ENCODE results near the gene FGF22. TPM values are rescaled to one million over a fixed set of nuclear protein-coding genes. Genes with fewer than 3 reads are reported as not detected.

Gene FGF22
- total and polyA plus RNA-seq, 2 of the 13 experiments (the other 11 are each of a cell fraction or from before 2014, with no cell fraction given), result 0.24 TPM; not detected in 1

DNA sequence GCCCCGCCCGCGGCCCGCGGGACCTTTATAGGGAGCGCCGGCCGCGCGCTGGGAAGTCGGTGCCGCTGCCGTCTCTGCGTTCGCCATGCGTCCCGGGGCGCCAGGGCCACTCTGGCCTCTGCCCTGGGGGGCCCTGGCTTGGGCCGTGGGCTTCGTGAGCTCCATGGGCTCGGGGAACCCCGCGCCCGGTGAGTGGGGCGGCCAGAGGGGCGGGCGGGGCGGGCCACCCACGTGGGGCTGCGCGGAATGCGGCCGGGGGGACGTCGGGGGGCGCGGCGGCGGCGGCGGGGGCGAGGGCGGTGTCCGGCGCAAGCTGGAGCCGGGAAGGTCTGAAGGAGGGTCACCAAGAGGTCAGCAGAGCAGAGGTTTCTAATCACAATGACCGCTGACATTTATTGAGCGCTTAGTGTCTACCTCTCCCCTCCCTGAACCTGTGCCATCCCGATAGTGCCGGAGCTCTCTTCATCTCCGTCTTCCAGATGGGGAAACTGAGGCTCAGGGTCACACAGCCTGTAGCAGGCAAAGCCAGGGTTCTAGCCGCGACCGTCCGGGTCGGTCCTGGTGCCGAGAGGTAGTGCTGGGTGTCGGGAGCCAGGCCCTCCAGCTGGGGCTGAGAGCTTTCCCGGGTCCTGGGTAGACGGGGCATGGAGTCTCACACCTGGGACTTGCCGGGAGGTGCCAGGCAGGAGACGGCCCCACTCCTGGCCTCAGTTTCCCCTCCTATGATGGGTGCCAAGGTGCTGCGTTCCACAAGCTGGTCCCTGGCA is 36.8 kb downstream of the FGF22 start, which contains the start of gene FSTL3 (continued):
- peak; percentile 98 for TF ChIP-seq ZKSCAN8 (CRISPR knock-in tag; IDR thresholded peaks at IDR 0.05; ENCODE audit: borderline replicate concordance)
- TF ChIP-seq, protein P1, sequence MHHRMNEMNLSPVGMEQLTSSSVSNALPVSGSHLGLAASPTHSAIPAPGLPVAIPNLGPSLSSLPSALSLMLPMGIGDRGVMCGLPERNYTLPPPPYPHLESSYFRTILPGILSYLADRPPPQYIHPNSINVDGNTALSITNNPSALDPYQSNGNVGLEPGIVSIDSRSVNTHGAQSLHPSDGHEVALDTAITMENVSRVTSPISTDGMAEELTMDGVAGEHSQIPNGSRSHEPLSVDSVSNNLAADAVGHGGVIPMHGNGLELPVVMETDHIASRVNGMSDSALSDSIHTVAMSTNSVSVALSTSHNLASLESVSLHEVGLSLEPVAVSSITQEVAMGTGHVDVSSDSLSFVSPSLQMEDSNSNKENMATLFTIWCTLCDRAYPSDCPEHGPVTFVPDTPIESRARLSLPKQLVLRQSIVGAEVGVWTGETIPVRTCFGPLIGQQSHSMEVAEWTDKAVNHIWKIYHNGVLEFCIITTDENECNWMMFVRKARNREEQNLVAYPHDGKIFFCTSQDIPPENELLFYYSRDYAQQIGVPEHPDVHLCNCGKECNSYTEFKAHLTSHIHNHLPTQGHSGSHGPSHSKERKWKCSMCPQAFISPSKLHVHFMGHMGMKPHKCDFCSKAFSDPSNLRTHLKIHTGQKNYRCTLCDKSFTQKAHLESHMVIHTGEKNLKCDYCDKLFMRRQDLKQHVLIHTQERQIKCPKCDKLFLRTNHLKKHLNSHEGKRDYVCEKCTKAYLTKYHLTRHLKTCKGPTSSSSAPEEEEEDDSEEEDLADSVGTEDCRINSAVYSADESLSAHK (CRISPR knock-in tag; IDR thresholded peaks at IDR 0.05; ENCODE audit: borderline replicate concordance), result no peak
- TF ChIP-seq, protein P2, sequence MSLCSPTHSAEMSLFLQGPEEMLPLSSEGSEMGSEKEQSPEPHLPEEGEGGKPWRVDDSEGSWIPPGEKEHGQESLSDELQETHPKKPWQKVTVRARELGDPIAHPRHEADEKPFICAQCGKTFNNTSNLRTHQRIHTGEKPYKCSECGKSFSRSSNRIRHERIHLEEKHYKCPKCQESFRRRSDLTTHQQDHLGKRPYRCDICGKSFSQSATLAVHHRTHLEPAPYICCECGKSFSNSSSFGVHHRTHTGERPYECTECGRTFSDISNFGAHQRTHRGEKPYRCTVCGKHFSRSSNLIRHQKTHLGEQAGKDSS (CRISPR knock-in tag; IDR thresholded peaks at IDR 0.05; ENCODE audit: borderline replicate concordance, low read depth), result 0 out of 2 replicates have a peak, but pooled peaks have one; percentile 22
- TF ChIP-seq, protein P3, sequence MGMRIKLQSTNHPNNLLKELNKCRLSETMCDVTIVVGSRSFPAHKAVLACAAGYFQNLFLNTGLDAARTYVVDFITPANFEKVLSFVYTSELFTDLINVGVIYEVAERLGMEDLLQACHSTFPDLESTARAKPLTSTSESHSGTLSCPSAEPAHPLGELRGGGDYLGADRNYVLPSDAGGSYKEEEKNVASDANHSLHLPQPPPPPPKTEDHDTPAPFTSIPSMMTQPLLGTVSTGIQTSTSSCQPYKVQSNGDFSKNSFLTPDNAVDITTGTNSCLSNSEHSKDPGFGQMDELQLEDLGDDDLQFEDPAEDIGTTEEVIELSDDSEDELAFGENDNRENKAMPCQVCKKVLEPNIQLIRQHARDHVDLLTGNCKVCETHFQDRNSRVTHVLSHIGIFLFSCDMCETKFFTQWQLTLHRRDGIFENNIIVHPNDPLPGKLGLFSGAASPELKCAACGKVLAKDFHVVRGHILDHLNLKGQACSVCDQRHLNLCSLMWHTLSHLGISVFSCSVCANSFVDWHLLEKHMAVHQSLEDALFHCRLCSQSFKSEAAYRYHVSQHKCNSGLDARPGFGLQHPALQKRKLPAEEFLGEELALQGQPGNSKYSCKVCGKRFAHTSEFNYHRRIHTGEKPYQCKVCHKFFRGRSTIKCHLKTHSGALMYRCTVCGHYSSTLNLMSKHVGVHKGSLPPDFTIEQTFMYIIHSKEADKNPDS (CRISPR knock-in tag; IDR thresholded peaks at IDR 0.05), result no peak
- TF ChIP-seq, protein P4, sequence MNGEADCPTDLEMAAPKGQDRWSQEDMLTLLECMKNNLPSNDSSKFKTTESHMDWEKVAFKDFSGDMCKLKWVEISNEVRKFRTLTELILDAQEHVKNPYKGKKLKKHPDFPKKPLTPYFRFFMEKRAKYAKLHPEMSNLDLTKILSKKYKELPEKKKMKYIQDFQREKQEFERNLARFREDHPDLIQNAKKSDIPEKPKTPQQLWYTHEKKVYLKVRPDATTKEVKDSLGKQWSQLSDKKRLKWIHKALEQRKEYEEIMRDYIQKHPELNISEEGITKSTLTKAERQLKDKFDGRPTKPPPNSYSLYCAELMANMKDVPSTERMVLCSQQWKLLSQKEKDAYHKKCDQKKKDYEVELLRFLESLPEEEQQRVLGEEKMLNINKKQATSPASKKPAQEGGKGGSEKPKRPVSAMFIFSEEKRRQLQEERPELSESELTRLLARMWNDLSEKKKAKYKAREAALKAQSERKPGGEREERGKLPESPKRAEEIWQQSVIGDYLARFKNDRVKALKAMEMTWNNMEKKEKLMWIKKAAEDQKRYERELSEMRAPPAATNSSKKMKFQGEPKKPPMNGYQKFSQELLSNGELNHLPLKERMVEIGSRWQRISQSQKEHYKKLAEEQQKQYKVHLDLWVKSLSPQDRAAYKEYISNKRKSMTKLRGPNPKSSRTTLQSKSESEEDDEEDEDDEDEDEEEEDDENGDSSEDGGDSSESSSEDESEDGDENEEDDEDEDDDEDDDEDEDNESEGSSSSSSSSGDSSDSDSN (CRISPR knock-in tag; IDR thresholded peaks at IDR 0.05), result 0 out of 2 replicates have a peak, but pooled peaks have one; percentile 40
- no peak for TF ChIP-seq ZNF629 (CRISPR knock-in tag; conservative IDR thresholded peaks at IDR 0.05)
- no peak for TF ChIP-seq GATAD1 (CRISPR knock-in tag; IDR thresholded peaks at IDR 0.05)
- TF ChIP-seq AGO2 (optimal IDR thresholded peaks at IDR 0.05; ENCODE audit: low read depth, low read length), result peak; percentile 68
- TF ChIP-seq, protein P5, sequence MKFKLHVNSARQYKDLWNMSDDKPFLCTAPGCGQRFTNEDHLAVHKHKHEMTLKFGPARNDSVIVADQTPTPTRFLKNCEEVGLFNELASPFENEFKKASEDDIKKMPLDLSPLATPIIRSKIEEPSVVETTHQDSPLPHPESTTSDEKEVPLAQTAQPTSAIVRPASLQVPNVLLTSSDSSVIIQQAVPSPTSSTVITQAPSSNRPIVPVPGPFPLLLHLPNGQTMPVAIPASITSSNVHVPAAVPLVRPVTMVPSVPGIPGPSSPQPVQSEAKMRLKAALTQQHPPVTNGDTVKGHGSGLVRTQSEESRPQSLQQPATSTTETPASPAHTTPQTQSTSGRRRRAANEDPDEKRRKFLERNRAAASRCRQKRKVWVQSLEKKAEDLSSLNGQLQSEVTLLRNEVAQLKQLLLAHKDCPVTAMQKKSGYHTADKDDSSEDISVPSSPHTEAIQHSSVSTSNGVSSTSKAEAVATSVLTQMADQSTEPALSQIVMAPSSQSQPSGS (CRISPR knock-in tag; IDR thresholded peaks at IDR 0.05), result no peak
- no peak for TF ChIP-seq ATAD3A (CRISPR knock-in tag; IDR thresholded peaks at IDR 0.05)
- TF ChIP-seq, protein P6, sequence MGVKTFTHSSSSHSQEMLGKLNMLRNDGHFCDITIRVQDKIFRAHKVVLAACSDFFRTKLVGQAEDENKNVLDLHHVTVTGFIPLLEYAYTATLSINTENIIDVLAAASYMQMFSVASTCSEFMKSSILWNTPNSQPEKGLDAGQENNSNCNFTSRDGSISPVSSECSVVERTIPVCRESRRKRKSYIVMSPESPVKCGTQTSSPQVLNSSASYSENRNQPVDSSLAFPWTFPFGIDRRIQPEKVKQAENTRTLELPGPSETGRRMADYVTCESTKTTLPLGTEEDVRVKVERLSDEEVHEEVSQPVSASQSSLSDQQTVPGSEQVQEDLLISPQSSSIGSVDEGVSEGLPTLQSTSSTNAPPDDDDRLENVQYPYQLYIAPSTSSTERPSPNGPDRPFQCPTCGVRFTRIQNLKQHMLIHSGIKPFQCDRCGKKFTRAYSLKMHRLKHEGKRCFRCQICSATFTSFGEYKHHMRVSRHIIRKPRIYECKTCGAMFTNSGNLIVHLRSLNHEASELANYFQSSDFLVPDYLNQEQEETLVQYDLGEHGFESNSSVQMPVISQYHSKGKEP (CRISPR knock-in tag; IDR thresholded peaks at IDR 0.05), result no peak
- no peak for TF ChIP-seq ZNF75D (CRISPR knock-in tag; IDR thresholded peaks at IDR 0.05; ENCODE audit: borderline replicate concordance)
- TF ChIP-seq ZNF30 (CRISPR knock-in tag; IDR thresholded peaks at IDR 0.05), result no peak
- no peak for TF ChIP-seq TBL1XR1 (IDR thresholded peaks at IDR 0.05; ENCODE audit: borderline replicate concordance, low read length, partially characterized antibody)
- TF ChIP-seq CEBPB (IDR thresholded peaks at IDR 0.05; ENCODE audit: borderline replicate concordance, low read depth, low read length), result no peak
- TF ChIP-seq, protein P7, sequence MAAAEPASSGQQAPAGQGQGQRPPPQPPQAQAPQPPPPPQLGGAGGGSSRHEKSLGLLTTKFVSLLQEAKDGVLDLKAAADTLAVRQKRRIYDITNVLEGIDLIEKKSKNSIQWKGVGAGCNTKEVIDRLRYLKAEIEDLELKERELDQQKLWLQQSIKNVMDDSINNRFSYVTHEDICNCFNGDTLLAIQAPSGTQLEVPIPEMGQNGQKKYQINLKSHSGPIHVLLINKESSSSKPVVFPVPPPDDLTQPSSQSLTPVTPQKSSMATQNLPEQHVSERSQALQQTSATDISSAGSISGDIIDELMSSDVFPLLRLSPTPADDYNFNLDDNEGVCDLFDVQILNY (CRISPR knock-in tag; conservative IDR thresholded peaks at IDR 0.05), result no peak
